T-helper 2 cell treated with Interferon-gamma antibody and Interleukin-4, amounts not matched to agents 100 ng/mL and 5 ng/mL, for 36 hours (primary cell): ENCODE results near the gene NPC1L1. TPM values are rescaled to one million over a fixed set of nuclear protein-coding genes. Genes with fewer than 3 reads are reported as not detected.
"Not testable (repeated sequence)": the region's sequence is repeated elsewhere in the genome, so short reads cannot be mapped to it uniquely, and the experiment has no call there.

Experiments used
- intact Hi-C: fragments of 100-400 bp; cut with micrococcal nuclease; formaldehyde crosslinking; loops from one replicate; pipeline ENCODE4 v1.15.1; 2023
- total RNA-seq: library from RNA; stranded (reverse); gene quantifications from 2 replicates; pipeline ENCODE4 v1.2.3, GENCODE V29; 2022

NPC1L1 gene
- total RNA-seq, 1 donor from 2014 or later = not detected

GRCh38 chr7:44506592-44507288 lies 34.4 kb downstream of the NPC1L1 start:
- intact Hi-C loops = not testable (repeated sequence)

- intact Hi-C loops = no loop called here
These were observed 35.5 kb downstream of the NPC1L1 start for GRCh38 chr7:44505595-44505994.

GRCh38 chr7:44498230-44498954 lies 42.7 kb downstream of the NPC1L1 start:
- intact Hi-C loops = no loop called here

GRCh38 chr7:44497155-44498027 lies 43.7 kb downstream of the NPC1L1 start:
- intact Hi-C loops = no loop called here

- intact Hi-C loops = no loop called here
These were observed 44.7 kb downstream of the NPC1L1 start for GRCh38 chr7:44496385-44496784.

GRCh38 chr7:44494960-44495359 lies 46.2 kb downstream of the NPC1L1 start:
- intact Hi-C loops = loop anchor here (5.0 kb wide), 2 partner anchors 253 to 293 kb away; partner anchors contain the start of gene YKT6

GRCh38 chr7:44491229-44491628 lies 49.9 kb downstream of the NPC1L1 start:
- intact Hi-C loops = loop anchor here (2.0 to 5.0 kb wide), 4 partner anchors 249 to 408 kb away; partner anchors contain the start of genes H2AZ2, POLM and YKT6

- intact Hi-C loops = loop anchor here (1.0 to 5.0 kb wide), 9 partner anchors 13 to 408 kb away; partner anchors contain the start of genes H2AZ2, OGDH, POLM and TMED4
These were observed 50.6 kb downstream of the NPC1L1 start, which contains the start of gene NUDCD3 for GRCh38 chr7:44490351-44491200. NUDCD3 (minus strand) TSS chr7:44490658; CDS start chr7:44490600, 58 bp downstream.

- intact Hi-C loops = loop anchor here (1.0 to 5.0 kb wide), 9 partner anchors 13 to 407 kb away; partner anchors contain the start of genes H2AZ2, OGDH, POLM and TMED4
These were observed 51.2 kb downstream of the NPC1L1 start for GRCh38 chr7:44489955-44490350.

- intact Hi-C loops = no loop called here
These were observed 52.2 kb downstream of the NPC1L1 start for GRCh38 chr7:44488955-44489354.

GRCh38 chr7:44486693-44487092 lies 54.4 kb downstream of the NPC1L1 start:
- intact Hi-C loops = no loop called here

- intact Hi-C loops = no loop called here
These were observed 55.1 kb downstream of the NPC1L1 start for GRCh38 chr7:44486001-44486400.

- intact Hi-C loops = no loop called here
These were observed 56.4 kb downstream of the NPC1L1 start for GRCh38 chr7:44484482-44485313.

GRCh38 chr7:44482502-44483485 lies 58.3 kb downstream of the NPC1L1 start:
- intact Hi-C loops = no loop called here

- intact Hi-C loops = loop anchor here (1.0 to 5.0 kb wide), 3 partner anchors 12 to 237 kb away; partner anchors contain the start of gene NUDCD3
These were observed 63.2 kb downstream of the NPC1L1 start for GRCh38 chr7:44477938-44478337.

- intact Hi-C loops = loop anchor here (1.0 to 5.0 kb wide), 3 partner anchors 13 to 236 kb away; partner anchors contain the start of gene NUDCD3
These were observed 63.9 kb downstream of the NPC1L1 start for GRCh38 chr7:44477063-44477830.

GRCh38 chr7:44476313-44476712 lies 64.8 kb downstream of the NPC1L1 start:
- intact Hi-C loops = loop anchor here (5.0 kb wide), 1 partner anchor 219 kb away; no protein-coding TSS in a partner anchor
